HepG2 (cell line): Measurements from ENCODE around the gene RIPOR1. TPM values are rescaled to one million over a fixed set of nuclear protein-coding genes. Genes with fewer than 3 reads are reported as not detected.

Experiments used
- CENPBD1 ChIP-seq: sonication (generic); formaldehyde crosslinking; IDR thresholded peaks from 2 replicates; pipeline ENCODE4 v1.8.0; 2022; ENCODE audit warnings: missing genetic modification reagents, low read depth, mild to moderate bottlenecking, borderline replicate concordance
- GATAD2A ChIP-seq: IDR thresholded peaks from 2 replicates; pipeline ENCODE4 v1.6.1; 2016
- HDAC6 ChIP-seq: fragments of 200-600 bp; sonication (generic); IDR thresholded peaks from 2 replicates; pipeline ENCODE4 v1.7.0; 2017; ENCODE audit warnings: mild to moderate bottlenecking, antibody characterized with exemption, low read length, low read depth
- KDM6A ChIP-seq: IDR thresholded peaks from 2 replicates; pipeline ENCODE4 v1.6.1; 2016; ENCODE audit warnings: low read depth
- KMT2A ChIP-seq: sonication (generic); formaldehyde crosslinking; IDR thresholded peaks from 2 replicates; pipeline ENCODE4 v1.4.0; 2020; ENCODE audit warnings: missing genetic modification reagents
- MBNL3 ChIP-seq: fragments of 250-450 bp; sonication (Bioruptor Pico); conservative IDR thresholded peaks from 2 replicates; pipeline ENCODE4 v1.8.0; 2022; ENCODE audit warnings: mild to moderate bottlenecking, inconsistent platforms
- MEIS1 ChIP-seq: sonication (generic); formaldehyde crosslinking; IDR thresholded peaks from 2 replicates; pipeline ENCODE4 v1.9.0; 2021; ENCODE audit warnings: mild to moderate bottlenecking, missing genetic modification reagents, moderate library complexity, borderline replicate concordance
- NFIC ChIP-seq: IDR thresholded peaks from 2 replicates; pipeline ENCODE4 v1.6.1; 2012; ENCODE audit warnings: mild to moderate bottlenecking, low read length, inconsistent platforms
- PRMT3 ChIP-seq: sonication (generic); formaldehyde crosslinking; IDR thresholded peaks from 2 replicates; pipeline ENCODE4 v1.8.1; 2022; ENCODE audit warnings: low read depth, mild to moderate bottlenecking, moderate library complexity, missing genetic modification reagents, borderline replicate concordance
- RBM22 ChIP-seq: fragments of 200-400 bp; formaldehyde crosslinking; optimal IDR thresholded peaks from 2 replicates; pipeline ENCODE3; 2017; ENCODE audit warnings: mild to moderate bottlenecking, low read length, moderate library complexity
- SMARCC2 ChIP-seq: fragments of 450-650 bp; IDR thresholded peaks from 2 replicates; pipeline ENCODE4 v1.6.1; 2017; ENCODE audit warnings: antibody characterized with exemption, mild to moderate bottlenecking
- TEAD3 ChIP-seq: optimal IDR thresholded peaks from 2 replicates; pipeline ENCODE3; 2016; ENCODE audit warnings: borderline replicate concordance
- ZBTB7A ChIP-seq: sonication (generic); formaldehyde crosslinking; IDR thresholded peaks from 2 replicates; pipeline ENCODE4 v1.8.0; 2022; ENCODE audit warnings: mild to moderate bottlenecking, missing genetic modification reagents
- ZNF263 ChIP-seq: sonication (generic); formaldehyde crosslinking; IDR thresholded peaks from 2 replicates; pipeline ENCODE4 v1.4.0; 2020; ENCODE audit warnings: missing genetic modification reagents
- ZNF280D ChIP-seq: sonication (generic); formaldehyde crosslinking; IDR thresholded peaks from 2 replicates; pipeline ENCODE4 v1.5.1; 2020; ENCODE audit warnings: mild to moderate bottlenecking, missing genetic modification reagents
- ZNF639 ChIP-seq: conservative IDR thresholded peaks from 2 replicates; pipeline ENCODE4 v1.6.1; 2018; ENCODE audit warnings: missing genetic modification reagents
- ZSCAN20 ChIP-seq: sonication (generic); formaldehyde crosslinking; IDR thresholded peaks from 2 replicates; pipeline ENCODE4 v1.4.0; 2020; ENCODE audit warnings: missing genetic modification reagents, mild to moderate bottlenecking, borderline replicate concordance
- polyA plus RNA-seq, 8 experiments: library from polyadenylated mRNA; depleted of rRNA in 3 of 8; stranded (reverse) in 7 of 8; unstranded in 1 of 8; fragments of >200 nt; fragmentation: Illumina TruSeq in 4 of 8; extraction: Trizol in 4 of 8; gene quantifications; 2 replicates each; pipeline versions ENCODE4 v1.2.1 to v1.2.3, GENCODE V29; 2011 to 2016; ENCODE audit warnings: low read depth in 4 of 8, missing spikeins in 1 of 8, mixed read lengths in 1 of 8; ENCODE audit not compliant: insufficient read depth in 1 of 8
- total RNA-seq, 5 experiments: library from RNA; depleted of rRNA; stranded (reverse); fragments of >200 nt; fragmentation: Illumina TruSeq; extraction: Trizol; gene quantifications; 2 replicates each; pipeline ENCODE4 v1.2.3, GENCODE V29; 2016; ENCODE audit warnings: low read depth in 1 of 5
- TF ChIP-seq, protein P1 (sequence below): sonication (generic); formaldehyde crosslinking; IDR thresholded peaks from 2 replicates; pipeline ENCODE4 v1.5.0; 2020; ENCODE audit warnings: missing genetic modification reagents, mild to moderate bottlenecking, borderline replicate concordance
- TF ChIP-seq, protein P2 (sequence below): IDR thresholded peaks from 2 replicates; pipeline ENCODE4 v1.4.0; 2020; ENCODE audit warnings: mild to moderate bottlenecking, missing genetic modification reagents

RIPOR1 gene
- total and polyA plus RNA-seq, 2 of the 13 experiments (the other 11 are each of a cell fraction or from before 2014, with no cell fraction given), result 4.6 to 8.1 TPM

- peak; percentile 43; the same call in 1 of the 2 replicates for TF ChIP-seq ZNF263 (CRISPR knock-in tag)
- TF ChIP-seq PRMT3 (CRISPR knock-in tag), result no peak
- TF ChIP-seq MEIS1 (CRISPR knock-in tag), result peak; percentile 59; the same call in 1 of the 2 replicates
- TF ChIP-seq GATAD2A (CRISPR knock-in tag), result no peak
- TF ChIP-seq NFIC, result no peak
- no peak for TF ChIP-seq MBNL3
- TF ChIP-seq TEAD3, result no peak
- TF ChIP-seq ZBTB7A, result peak; percentile 23; the same call in 1 of the 2 replicates
- TF ChIP-seq, protein P1, sequence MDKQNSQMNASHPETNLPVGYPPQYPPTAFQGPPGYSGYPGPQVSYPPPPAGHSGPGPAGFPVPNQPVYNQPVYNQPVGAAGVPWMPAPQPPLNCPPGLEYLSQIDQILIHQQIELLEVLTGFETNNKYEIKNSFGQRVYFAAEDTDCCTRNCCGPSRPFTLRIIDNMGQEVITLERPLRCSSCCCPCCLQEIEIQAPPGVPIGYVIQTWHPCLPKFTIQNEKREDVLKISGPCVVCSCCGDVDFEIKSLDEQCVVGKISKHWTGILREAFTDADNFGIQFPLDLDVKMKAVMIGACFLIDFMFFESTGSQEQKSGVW, result 0 out of 2 replicates have a peak, but pooled peaks have one; percentile 5
- no peak; the same call in 1 of the 2 replicates for TF ChIP-seq ZSCAN20 (CRISPR knock-in tag)
- TF ChIP-seq ZNF280D (CRISPR knock-in tag), result no peak
- TF ChIP-seq CENPBD1, result no peak; the same call in 1 of the 2 replicates
- no peak for TF ChIP-seq HDAC6
- peak; percentile 76 for TF ChIP-seq RBM22
- TF ChIP-seq KMT2A, result peak; percentile 84
- TF ChIP-seq SMARCC2, result no peak
- TF ChIP-seq, protein P2, sequence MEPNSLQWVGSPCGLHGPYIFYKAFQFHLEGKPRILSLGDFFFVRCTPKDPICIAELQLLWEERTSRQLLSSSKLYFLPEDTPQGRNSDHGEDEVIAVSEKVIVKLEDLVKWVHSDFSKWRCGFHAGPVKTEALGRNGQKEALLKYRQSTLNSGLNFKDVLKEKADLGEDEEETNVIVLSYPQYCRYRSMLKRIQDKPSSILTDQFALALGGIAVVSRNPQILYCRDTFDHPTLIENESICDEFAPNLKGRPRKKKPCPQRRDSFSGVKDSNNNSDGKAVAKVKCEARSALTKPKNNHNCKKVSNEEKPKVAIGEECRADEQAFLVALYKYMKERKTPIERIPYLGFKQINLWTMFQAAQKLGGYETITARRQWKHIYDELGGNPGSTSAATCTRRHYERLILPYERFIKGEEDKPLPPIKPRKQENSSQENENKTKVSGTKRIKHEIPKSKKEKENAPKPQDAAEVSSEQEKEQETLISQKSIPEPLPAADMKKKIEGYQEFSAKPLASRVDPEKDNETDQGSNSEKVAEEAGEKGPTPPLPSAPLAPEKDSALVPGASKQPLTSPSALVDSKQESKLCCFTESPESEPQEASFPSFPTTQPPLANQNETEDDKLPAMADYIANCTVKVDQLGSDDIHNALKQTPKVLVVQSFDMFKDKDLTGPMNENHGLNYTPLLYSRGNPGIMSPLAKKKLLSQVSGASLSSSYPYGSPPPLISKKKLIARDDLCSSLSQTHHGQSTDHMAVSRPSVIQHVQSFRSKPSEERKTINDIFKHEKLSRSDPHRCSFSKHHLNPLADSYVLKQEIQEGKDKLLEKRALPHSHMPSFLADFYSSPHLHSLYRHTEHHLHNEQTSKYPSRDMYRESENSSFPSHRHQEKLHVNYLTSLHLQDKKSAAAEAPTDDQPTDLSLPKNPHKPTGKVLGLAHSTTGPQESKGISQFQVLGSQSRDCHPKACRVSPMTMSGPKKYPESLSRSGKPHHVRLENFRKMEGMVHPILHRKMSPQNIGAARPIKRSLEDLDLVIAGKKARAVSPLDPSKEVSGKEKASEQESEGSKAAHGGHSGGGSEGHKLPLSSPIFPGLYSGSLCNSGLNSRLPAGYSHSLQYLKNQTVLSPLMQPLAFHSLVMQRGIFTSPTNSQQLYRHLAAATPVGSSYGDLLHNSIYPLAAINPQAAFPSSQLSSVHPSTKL (CRISPR knock-in tag), result no peak
- no peak for TF ChIP-seq KDM6A
- peak; percentile 36 for TF ChIP-seq ZNF639
These were observed 34.5 kb downstream of the RIPOR1 start (continued) for GRCh38 chr16:67562918-67563707.
